Ovary (tissue), 3 donors: ENCODE measurements around the gene CEBPE.

Source experiments
- CTCF ChIP-seq, 3 donors: fragments of 450-650 bp in 2 of 3; fragments of 200-600 bp in 1 of 3; IDR thresholded peaks; one replicate each; pipeline versions ENCODE4 v1.5.1 to v1.8.0; 2016 to 2022; ENCODE audit warnings: antibody characterized with exemption in 3 of 3, mild to moderate bottlenecking in 1 of 3
- EP300 ChIP-seq: sonication (generic); formaldehyde crosslinking; IDR thresholded peaks from one replicate; pipeline ENCODE4 v1.6.1; 2017; ENCODE audit warnings: antibody characterized with exemption
- POLR2A ChIP-seq: fragments of 450-650 bp; IDR thresholded peaks from one replicate; pipeline ENCODE4 v1.6.1; 2017; ENCODE audit warnings: antibody characterized with exemption, mild to moderate bottlenecking, moderate library complexity
- donor health status: DM: no; HTN: no; CAD: no.

- TF ChIP-seq CTCF (IDR thresholded peaks at IDR 0.05) (no peak), POLR2A (no peak), EP300 (no peak)
Observed at GRCh38 chr14:23137813-23138535, 18.9 kb upstream of the CEBPE start.
